Measurements from ENCODE around the gene KIAA1210. TPM values are rescaled to one million over a fixed set of nuclear protein-coding genes. Genes with fewer than 3 reads are reported as not detected.

Gene KIAA1210
- total RNA-seq, 1 donor from 2014 or later: not detected

GRCh38 chrX:119156241-119156640 is 28.6 kb upstream of the KIAA1210 start:
- DNase-seq (no peak), ATAC-seq (ENCODE audit: low read depth) (no peak)
- Mint-ChIP-seq H3K4me3 (no peak overlapping the region), H3K36me3 (ENCODE audit: low read depth) (no peaks in the 10 kb centered on the region), H3K4me1 (no peaks in the 10 kb centered on the region), H3K27me3 (peaks cover 6% of the 10 kb centered on the region), H3K9me3 (no peaks in the 10 kb centered on the region), H3K27ac (no peak overlapping the region)
- ChIA-PET POLR2A (no interaction called here), CTCF (no interaction called here)
- TF ChIP-seq CTCF (IDR thresholded peaks at IDR 0.05): no peak
- intact Hi-C loops (cut with micrococcal nuclease): no loop called here

DNA sequence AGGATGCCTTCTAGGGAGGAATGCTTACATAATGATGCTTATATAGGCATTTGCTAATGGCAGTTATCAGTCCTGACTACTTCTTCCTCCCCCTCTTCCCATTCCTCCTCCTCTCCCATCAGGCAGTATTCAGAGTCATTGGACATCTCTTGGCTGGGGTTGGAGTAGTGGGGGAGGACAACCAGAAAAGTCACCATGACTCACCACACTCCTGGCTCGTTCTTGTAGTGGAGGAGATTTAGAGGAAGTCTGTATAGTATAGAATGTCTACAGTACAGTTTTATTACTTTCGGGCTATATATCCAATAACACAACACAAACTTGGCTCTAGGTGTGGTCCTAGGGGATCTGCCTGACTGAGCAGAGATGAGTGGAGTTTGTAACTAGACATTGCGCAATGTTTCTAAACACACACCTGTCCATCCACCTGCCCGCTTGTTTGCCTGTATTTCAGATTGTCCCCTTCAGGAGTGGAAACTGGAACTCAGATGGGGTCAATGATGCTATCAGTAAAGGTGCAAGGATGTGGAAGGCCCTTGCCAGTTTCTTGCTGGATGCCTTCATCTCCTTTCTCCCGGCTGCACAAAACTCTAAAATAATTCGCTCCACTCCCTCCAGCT is 27.9 kb upstream of the KIAA1210 start:
- DNase-seq: no peak
- H3K27me3 Mint-ChIP-seq: peaks cover 6% of the 10 kb centered on the region
- no peaks in the 10 kb centered on the region for H3K9me3 Mint-ChIP-seq
- no peaks in the 10 kb centered on the region for H3K4me1 Mint-ChIP-seq
- H3K27ac Mint-ChIP-seq: no peak overlapping the region
- ChIA-PET POLR2A (no interaction called here), CTCF (no interaction called here)
- no peak for TF ChIP-seq CTCF (IDR thresholded peaks at IDR 0.05)
- no peak overlapping the region for H3K4me3 Mint-ChIP-seq
- intact Hi-C loops (cut with micrococcal nuclease): no loop called here
- no peaks in the 10 kb centered on the region for H3K36me3 Mint-ChIP-seq (ENCODE audit: low read depth)
- no peak for ATAC-seq (ENCODE audit: low read depth)

DNA sequence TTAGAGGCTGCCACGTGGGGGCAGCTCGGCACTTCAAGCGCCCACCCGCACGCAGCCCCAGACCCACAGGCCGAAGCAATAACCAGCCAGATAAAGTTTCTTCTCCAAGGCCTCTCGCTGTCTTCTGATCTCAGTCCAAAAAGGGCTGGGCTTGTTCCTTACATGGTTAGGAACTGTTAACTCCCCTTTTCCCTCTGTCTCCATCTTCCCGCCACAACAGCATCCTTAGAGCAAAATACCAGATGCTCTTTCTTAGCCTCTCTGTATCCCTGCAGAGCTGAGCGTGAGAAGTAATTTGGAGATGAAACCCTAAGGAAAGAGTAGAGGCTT is 23.4 kb upstream of the KIAA1210 start:
- Mint-ChIP-seq H3K9me3 (no peaks in the 10 kb centered on the region), H3K4me1 (no peaks in the 10 kb centered on the region), H3K27me3 (peaks cover 9% of the 10 kb centered on the region), H3K36me3 (ENCODE audit: low read depth) (no peaks in the 10 kb centered on the region), H3K4me3 (no peak overlapping the region), H3K27ac (no peak overlapping the region)
- TF ChIP-seq CTCF (IDR thresholded peaks at IDR 0.05): no peak
- no peak for DNase-seq
- ChIA-PET CTCF (no interaction called here), POLR2A (no interaction called here)
- no peak for ATAC-seq (ENCODE audit: low read depth)
- intact Hi-C loops (cut with micrococcal nuclease): no loop called here

- no peak for DNase-seq
- Mint-ChIP-seq H3K36me3 (ENCODE audit: low read depth) (no peaks in the 10 kb centered on the region), H3K9me3 (no peaks in the 10 kb centered on the region), H3K27ac (no peak overlapping the region), H3K4me1 (no peaks in the 10 kb centered on the region), H3K27me3 (peaks cover 9% of the 10 kb centered on the region), H3K4me3 (no peak overlapping the region)
- no peak for ATAC-seq (ENCODE audit: low read depth)
- no peak for TF ChIP-seq CTCF (IDR thresholded peaks at IDR 0.05)
- CTCF ChIA-PET: no interaction called here
- intact Hi-C loops (cut with micrococcal nuclease): no loop called here
- POLR2A ChIA-PET: no interaction called here
Measured at GRCh38 chrX:119150163-119151050, 22.8 kb upstream of the KIAA1210 start.

- Mint-ChIP-seq H3K4me3 (no peak overlapping the region), H3K9me3 (no peaks in the 10 kb centered on the region), H3K27me3 (peaks cover 6% of the 10 kb centered on the region), H3K4me1 (no peaks in the 10 kb centered on the region), H3K36me3 (ENCODE audit: low read depth) (no peaks in the 10 kb centered on the region), H3K27ac (no peak overlapping the region)
- CTCF ChIA-PET: no interaction called here
- intact Hi-C loops (cut with micrococcal nuclease): no loop called here
- TF ChIP-seq CTCF (IDR thresholded peaks at IDR 0.05): no peak
- POLR2A ChIA-PET: no interaction called here
- no peak for DNase-seq
- ATAC-seq (ENCODE audit: low read depth): no peak
Measured at GRCh38 chrX:119147486-119147885, 19.9 kb upstream of the KIAA1210 start.

All from activated B cell treated with CpG ODN at 0.5 μM for 24 hours (primary cell).